PC-3 (cell line): ENCODE data around the gene SIL1.

Experiments used
- EZH2 ChIP-seq: fragments of 300-600 bp; sonication (generic); IDR thresholded peaks from one replicate; pipeline ENCODE4 v1.6.1; 2017; ENCODE audit warnings: antibody characterized with exemption, mild to moderate bottlenecking, low read length; ENCODE audit not compliant: unreplicated experiment
- TF ChIP-seq, protein P1 (sequence below): fragments of 300-600 bp; sonication (generic); conservative IDR thresholded peaks from 2 replicates; pipeline ENCODE4 v1.5.1; 2017; ENCODE audit warnings: antibody characterized with exemption, low read depth, mild to moderate bottlenecking, low read length

GRCh38 chr5:138898742-138899141 lies 299.4 kb downstream of the SIL1 start:
- no peak for TF ChIP-seq EZH2
- TF ChIP-seq, protein P1, sequence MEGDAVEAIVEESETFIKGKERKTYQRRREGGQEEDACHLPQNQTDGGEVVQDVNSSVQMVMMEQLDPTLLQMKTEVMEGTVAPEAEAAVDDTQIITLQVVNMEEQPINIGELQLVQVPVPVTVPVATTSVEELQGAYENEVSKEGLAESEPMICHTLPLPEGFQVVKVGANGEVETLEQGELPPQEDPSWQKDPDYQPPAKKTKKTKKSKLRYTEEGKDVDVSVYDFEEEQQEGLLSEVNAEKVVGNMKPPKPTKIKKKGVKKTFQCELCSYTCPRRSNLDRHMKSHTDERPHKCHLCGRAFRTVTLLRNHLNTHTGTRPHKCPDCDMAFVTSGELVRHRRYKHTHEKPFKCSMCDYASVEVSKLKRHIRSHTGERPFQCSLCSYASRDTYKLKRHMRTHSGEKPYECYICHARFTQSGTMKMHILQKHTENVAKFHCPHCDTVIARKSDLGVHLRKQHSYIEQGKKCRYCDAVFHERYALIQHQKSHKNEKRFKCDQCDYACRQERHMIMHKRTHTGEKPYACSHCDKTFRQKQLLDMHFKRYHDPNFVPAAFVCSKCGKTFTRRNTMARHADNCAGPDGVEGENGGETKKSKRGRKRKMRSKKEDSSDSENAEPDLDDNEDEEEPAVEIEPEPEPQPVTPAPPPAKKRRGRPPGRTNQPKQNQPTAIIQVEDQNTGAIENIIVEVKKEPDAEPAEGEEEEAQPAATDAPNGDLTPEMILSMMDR, result no peak
